Lower lobe of right lung (tissue), 2 donors: ENCODE measurements around the gene SOX5. TPM values are rescaled to one million over a fixed set of nuclear protein-coding genes. Genes with fewer than 3 reads are reported as not detected.

ENCODE experiments used
- ATAC-seq, 2 donors: fragments of 200-7000 bp; cut with Tn5 transposase; one replicate each; pipeline ENCODE4 v1.9.1; 2020 to 2022; ENCODE audit warnings: mild to moderate bottlenecking in 2 of 2, moderate library complexity in 2 of 2
- DNase-seq: peaks from one replicate; pipeline ENCODE4 v3.0.0-alpha.2; 2020
- H3K27ac ChIP-seq: fragments of 200-600 bp; one replicate; pipeline ENCODE4 v1.8.0; 2022
- H3K27me3 ChIP-seq: fragments of 200-600 bp; one replicate; pipeline ENCODE4 v1.8.0; 2022; ENCODE audit warnings: low read depth
- H3K36me3 ChIP-seq: fragments of 200-600 bp; one replicate; pipeline ENCODE4 v1.8.0; 2022; ENCODE audit warnings: mild to moderate bottlenecking
- H3K4me1 ChIP-seq: fragments of 200-600 bp; one replicate; pipeline ENCODE4 v1.8.0; 2022
- H3K4me3 ChIP-seq: fragments of 200-600 bp; one replicate; pipeline ENCODE4 v1.8.0; 2022; ENCODE audit warnings: mild to moderate bottlenecking
- H3K9me3 ChIP-seq: fragments of 200-600 bp; one replicate; pipeline ENCODE4 v1.8.0; 2022
- intact Hi-C: fragments of 100-400 bp; cut with DNase I; formaldehyde crosslinking; loops from one replicate; pipeline ENCODE4 v1.11.0; 2022
- total RNA-seq: library from RNA; stranded (reverse); fragmentation: NEBNext Ultra II Directional; extraction: Animal tissue kit (Norgen Biotek cat#: 25700); gene quantifications from one replicate; pipeline ENCODE4 v1.2.1, GENCODE V29; 2021
- TF ChIP-seq, protein P1 (sequence below): fragments of 200-600 bp; IDR thresholded peaks from one replicate; pipeline ENCODE4 v1.8.0; 2022; ENCODE audit warnings: antibody characterized with exemption, mild to moderate bottlenecking
- donor health status: DM: no; HTN: yes; CAD: no; lungs with severe emphysema.

The SOX5 gene
- total RNA-seq, 1 donor from 2014 or later = 14.0 TPM

DNA sequence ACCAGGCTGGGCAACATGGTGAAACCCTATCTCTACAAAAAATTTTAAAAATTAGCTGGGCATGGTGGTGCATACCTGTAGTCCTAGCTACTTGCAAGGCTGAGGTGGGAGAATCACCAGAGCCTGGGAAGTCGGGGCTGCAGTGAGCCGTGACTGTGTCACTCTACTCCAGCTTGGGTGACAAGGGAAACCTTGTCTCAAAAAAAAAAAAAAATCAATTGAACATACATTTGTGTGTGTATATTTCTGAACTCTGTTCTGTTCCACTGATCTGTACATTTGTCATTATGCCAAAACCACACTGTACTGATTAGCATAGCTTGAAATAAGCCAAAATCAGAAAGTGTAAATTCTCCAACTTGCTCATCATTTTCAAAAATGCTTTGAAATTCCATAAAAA lies 254.6 kb downstream of the SOX5 start:
- TF ChIP-seq, protein P1, sequence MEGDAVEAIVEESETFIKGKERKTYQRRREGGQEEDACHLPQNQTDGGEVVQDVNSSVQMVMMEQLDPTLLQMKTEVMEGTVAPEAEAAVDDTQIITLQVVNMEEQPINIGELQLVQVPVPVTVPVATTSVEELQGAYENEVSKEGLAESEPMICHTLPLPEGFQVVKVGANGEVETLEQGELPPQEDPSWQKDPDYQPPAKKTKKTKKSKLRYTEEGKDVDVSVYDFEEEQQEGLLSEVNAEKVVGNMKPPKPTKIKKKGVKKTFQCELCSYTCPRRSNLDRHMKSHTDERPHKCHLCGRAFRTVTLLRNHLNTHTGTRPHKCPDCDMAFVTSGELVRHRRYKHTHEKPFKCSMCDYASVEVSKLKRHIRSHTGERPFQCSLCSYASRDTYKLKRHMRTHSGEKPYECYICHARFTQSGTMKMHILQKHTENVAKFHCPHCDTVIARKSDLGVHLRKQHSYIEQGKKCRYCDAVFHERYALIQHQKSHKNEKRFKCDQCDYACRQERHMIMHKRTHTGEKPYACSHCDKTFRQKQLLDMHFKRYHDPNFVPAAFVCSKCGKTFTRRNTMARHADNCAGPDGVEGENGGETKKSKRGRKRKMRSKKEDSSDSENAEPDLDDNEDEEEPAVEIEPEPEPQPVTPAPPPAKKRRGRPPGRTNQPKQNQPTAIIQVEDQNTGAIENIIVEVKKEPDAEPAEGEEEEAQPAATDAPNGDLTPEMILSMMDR = no peak
- ATAC-seq (no peak), DNase-seq (no peak)
- Histone ChIP-seq H3K9me3 (no peaks in the 10 kb centered on the region), H3K27me3 (no peaks in the 10 kb centered on the region), H3K4me3 (no peak overlapping the region), H3K4me1 (no peaks in the 10 kb centered on the region), H3K27ac (no peak overlapping the region), H3K36me3 (no peaks in the 10 kb centered on the region)
- intact Hi-C loops = no loop called here

DNA sequence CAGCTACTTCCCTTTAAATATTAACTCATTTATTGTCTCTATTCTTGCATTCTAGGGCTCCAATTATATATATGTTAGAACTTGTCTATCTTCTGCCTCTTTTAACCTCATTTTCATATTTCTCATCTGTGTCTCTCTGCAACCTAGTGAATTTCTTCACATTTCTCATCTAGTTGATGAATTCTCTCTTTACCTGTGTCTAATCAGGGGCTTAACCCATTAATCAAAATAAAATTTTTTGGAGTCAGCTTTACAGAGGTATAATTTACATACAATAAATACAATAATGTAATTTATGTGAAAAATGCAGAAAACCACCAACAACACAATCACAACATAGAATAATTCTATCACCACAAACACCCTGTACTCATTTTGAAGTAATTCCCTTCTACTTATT lies 255.2 kb downstream of the SOX5 start:
- H3K36me3 ChIP-seq = no peaks in the 10 kb centered on the region
- H3K4me1 ChIP-seq = no peaks in the 10 kb centered on the region
- TF ChIP-seq, protein P1 = no peak
- ATAC-seq (no peak), DNase-seq (no peak)
- intact Hi-C loops = no loop called here
- no peak overlapping the region for H3K4me3 ChIP-seq
- no peak overlapping the region for H3K27ac ChIP-seq
- no peaks in the 10 kb centered on the region for H3K9me3 ChIP-seq
- H3K27me3 ChIP-seq = no peaks in the 10 kb centered on the region

DNA sequence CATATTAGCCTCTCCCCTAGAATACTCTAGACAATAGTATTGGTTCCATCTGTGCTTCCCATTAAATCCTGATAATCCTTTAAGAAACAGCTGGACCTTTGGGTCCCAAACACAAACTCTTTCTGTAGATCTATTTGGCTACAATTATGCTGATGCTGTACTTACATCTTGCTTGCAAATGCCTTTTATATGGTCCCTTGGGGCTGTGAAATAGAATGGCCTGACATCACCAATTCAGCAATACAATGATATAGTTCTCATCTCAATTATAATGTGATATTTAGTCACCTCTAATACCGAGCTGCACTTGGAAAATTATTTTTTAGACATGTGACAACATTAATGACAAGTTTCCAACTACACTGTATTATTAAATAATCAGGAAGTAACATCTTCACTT lies 261.5 kb downstream of the SOX5 start:
- Histone ChIP-seq H3K36me3 (no peaks in the 10 kb centered on the region), H3K9me3 (no peaks in the 10 kb centered on the region), H3K27ac (no peak overlapping the region), H3K4me1 (no peaks in the 10 kb centered on the region), H3K27me3 (no peaks in the 10 kb centered on the region), H3K4me3 (no peak overlapping the region)
- TF ChIP-seq, protein P1 = no peak
- intact Hi-C loops = no loop called here
- DNase-seq (no peak), ATAC-seq (no peak)

DNA sequence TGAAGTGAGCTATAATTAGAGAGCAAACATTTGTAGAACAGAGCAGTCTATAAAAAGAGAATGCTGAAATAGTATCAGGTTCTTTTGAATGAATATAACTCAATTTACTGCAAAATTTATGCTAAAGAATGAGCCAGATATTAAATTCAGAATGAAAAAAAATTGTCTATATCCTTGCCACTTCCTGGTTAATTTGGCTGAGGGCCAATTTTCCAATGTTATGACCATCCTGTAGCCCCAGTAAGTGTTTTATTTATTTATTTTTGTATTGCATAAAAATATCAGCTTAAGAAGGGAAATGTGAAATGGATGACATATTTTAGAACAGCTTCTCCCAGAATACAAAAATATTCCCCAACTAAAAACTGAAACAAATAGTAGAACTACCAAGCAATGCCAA lies 263.4 kb downstream of the SOX5 start:
- Histone ChIP-seq H3K27ac (no peak overlapping the region), H3K4me1 (no peaks in the 10 kb centered on the region), H3K9me3 (peaks cover 4% of the 10 kb centered on the region), H3K27me3 (no peaks in the 10 kb centered on the region), H3K4me3 (no peak overlapping the region), H3K36me3 (no peaks in the 10 kb centered on the region)
- TF ChIP-seq, protein P1 = no peak
- DNase-seq (no peak), ATAC-seq (no peak)
- intact Hi-C loops = no loop called here

DNA sequence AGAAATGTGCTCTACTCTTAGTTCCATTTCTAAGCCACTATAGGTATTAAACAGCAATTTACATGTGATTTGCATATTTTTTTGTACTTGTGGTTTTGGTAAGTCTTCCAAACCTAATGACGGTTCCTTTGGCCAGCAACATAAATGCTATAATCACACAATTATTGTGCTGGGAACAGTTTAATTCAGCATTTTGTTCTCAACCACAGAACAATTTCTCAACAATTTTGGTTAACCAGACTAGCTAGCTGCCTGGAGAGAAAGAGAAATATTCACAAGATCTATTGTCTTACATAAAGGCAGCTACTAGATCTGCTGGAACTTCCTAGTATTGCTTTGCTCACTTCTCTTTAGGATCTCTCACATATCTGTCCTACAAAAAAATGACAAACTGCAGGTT lies 265.3 kb downstream of the SOX5 start:
- Histone ChIP-seq H3K27me3 (no peaks in the 10 kb centered on the region), H3K27ac (no peak overlapping the region), H3K9me3 (peaks cover 8% of the 10 kb centered on the region), H3K4me3 (no peak overlapping the region), H3K4me1 (no peaks in the 10 kb centered on the region), H3K36me3 (no peaks in the 10 kb centered on the region)
- ATAC-seq = no peak
- TF ChIP-seq, protein P1 = no peak
- no peak for DNase-seq
- intact Hi-C loops = no loop called here

DNA sequence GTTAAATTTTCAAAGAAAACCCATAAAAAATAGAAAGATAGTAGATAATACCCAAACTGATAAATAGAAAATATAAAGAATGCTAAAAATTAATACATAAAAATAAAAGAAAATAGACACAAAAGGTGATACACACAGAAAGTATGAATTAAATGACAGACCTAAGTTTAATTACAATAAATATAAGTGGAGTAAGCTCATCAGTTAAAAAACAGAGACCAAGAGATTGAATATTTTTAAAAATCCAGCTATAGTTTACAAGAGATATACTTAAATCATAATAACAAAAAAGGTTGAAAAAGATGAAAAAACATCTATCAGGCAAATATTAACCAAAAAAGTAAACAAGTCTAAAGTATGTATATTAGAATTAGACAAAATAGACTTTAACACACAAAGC lies 268.2 kb downstream of the SOX5 start:
- ATAC-seq = no peak
- H3K27me3 ChIP-seq = no peaks in the 10 kb centered on the region

More for the DNA sequence above, 268.2 kb downstream of the SOX5 start:
- Histone ChIP-seq H3K4me3 (no peak overlapping the region), H3K4me1 (no peaks in the 10 kb centered on the region), H3K27ac (no peak overlapping the region), H3K36me3 (no peaks in the 10 kb centered on the region), H3K9me3 (peaks cover 8% of the 10 kb centered on the region)
- intact Hi-C loops = no loop called here
- TF ChIP-seq, protein P1 = no peak
- DNase-seq = no peak
